ENCODE measurements around the gene YES1. TPM values are rescaled to one million over a fixed set of nuclear protein-coding genes. Genes with fewer than 3 reads are reported as not detected.

Gene YES1
- total and polyA plus RNA-seq, 2 of the 13 experiments (the other 11 are each of a cell fraction or from before 2014, with no cell fraction given) = 17.2 to 70.8 TPM

- TF ChIP-seq ZHX2 (IDR thresholded peaks at IDR 0.05; ENCODE audit: low read depth) (no peak), ZHX2 (CRISPR knock-in tag; IDR thresholded peaks at IDR 0.05; ENCODE audit: borderline replicate concordance) (no peak), CBFB (CRISPR knock-in tag; IDR thresholded peaks at IDR 0.05) (no peak), HNF4G (IDR thresholded peaks at IDR 0.05; ENCODE audit: borderline replicate concordance, low read depth, low read length) (0 out of 2 replicates have a peak, but pooled peaks have one; percentile 38), HNF4G (CRISPR knock-in tag; IDR thresholded peaks at IDR 0.05; ENCODE audit: borderline replicate concordance, low read depth) (no peak), NR2F6 (IDR thresholded peaks at IDR 0.05) (peak; percentile 77), NR2F6 (CRISPR knock-in tag; IDR thresholded peaks at IDR 0.05) (peak; percentile 50), ZFP1 (CRISPR knock-in tag; IDR thresholded peaks at IDR 0.05) (no peak), FOXP4 (CRISPR knock-in tag; IDR thresholded peaks at IDR 0.05) (peak; percentile 67), AKAP8 (CRISPR knock-in tag; IDR thresholded peaks at IDR 0.05) (no peak), MIXL1 (CRISPR knock-in tag; IDR thresholded peaks at IDR 0.05) (no peak), ZNF121 (CRISPR knock-in tag; IDR thresholded peaks at IDR 0.05) (peak; percentile 13; the same call in 1 of the 2 replicates), ZNF678 (CRISPR knock-in tag; IDR thresholded peaks at IDR 0.05) (no peak), EP300 (IDR thresholded peaks at IDR 0.05; ENCODE audit: low read depth in 2 of 2, low read length in 2 of 2) (peak in 1 of 2 experiments; percentile 44; a peak in 2 of 4 replicates), EP300 (CRISPR knock-in tag; IDR thresholded peaks at IDR 0.05; ENCODE audit: borderline replicate concordance) (no peak), ZNF441 (CRISPR knock-in tag; IDR thresholded peaks at IDR 0.05; ENCODE audit: borderline replicate concordance) (no peak), ZNF652 (CRISPR knock-in tag; IDR thresholded peaks at IDR 0.05; ENCODE audit: borderline replicate concordance, low read depth) (peak; percentile 94), ZNF577 (CRISPR knock-in tag; IDR thresholded peaks at IDR 0.05; ENCODE audit: borderline replicate concordance, low read depth) (no peak)
- TF ChIP-seq, protein P1, sequence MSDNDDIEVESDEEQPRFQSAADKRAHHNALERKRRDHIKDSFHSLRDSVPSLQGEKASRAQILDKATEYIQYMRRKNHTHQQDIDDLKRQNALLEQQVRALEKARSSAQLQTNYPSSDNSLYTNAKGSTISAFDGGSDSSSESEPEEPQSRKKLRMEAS (IDR thresholded peaks at IDR 0.05) = no peak
- TF ChIP-seq, protein P2, sequence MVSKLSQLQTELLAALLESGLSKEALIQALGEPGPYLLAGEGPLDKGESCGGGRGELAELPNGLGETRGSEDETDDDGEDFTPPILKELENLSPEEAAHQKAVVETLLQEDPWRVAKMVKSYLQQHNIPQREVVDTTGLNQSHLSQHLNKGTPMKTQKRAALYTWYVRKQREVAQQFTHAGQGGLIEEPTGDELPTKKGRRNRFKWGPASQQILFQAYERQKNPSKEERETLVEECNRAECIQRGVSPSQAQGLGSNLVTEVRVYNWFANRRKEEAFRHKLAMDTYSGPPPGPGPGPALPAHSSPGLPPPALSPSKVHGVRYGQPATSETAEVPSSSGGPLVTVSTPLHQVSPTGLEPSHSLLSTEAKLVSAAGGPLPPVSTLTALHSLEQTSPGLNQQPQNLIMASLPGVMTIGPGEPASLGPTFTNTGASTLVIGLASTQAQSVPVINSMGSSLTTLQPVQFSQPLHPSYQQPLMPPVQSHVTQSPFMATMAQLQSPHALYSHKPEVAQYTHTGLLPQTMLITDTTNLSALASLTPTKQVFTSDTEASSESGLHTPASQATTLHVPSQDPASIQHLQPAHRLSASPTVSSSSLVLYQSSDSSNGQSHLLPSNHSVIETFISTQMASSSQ (IDR thresholded peaks at IDR 0.05; ENCODE audit: low read depth) = no peak
- TF ChIP-seq, protein P2 (CRISPR knock-in tag; IDR thresholded peaks at IDR 0.05; ENCODE audit: borderline replicate concordance) = no peak
Observed at GRCh38 chr18:682833-683232, 129.2 kb downstream of the YES1 start (continued).

Data from HepG2 (cell line).